ENCODE data around the gene NME8.

Gene NME8

GRCh38 chr7:37901890-37902524 lies 53.6 kb downstream of the NME8 start:
- DNase-seq = no peak

GRCh38 chr7:37908221-37908788 lies 59.9 kb downstream of the NME8 start:
- DNase-seq = peak; percentile 53

GRCh38 chr7:37912756-37913155 lies 64.4 kb downstream of the NME8 start:
- no peak for DNase-seq

- DNase-seq = no peak
Measured at GRCh38 chr7:37915438-37915837, 67.0 kb downstream of the NME8 start.

- DNase-seq = no peak
Measured at GRCh38 chr7:37916017-37916672, 67.7 kb downstream of the NME8 start.

GRCh38 chr7:37916673-37917660 lies 68.6 kb downstream of the NME8 start, which contains the start of gene SFRP4:
Gene SFRP4, minus strand, starts transcription at chr7:37916817. Its CDS starts 280 bp downstream, at chr7:37916537.
- DNase-seq = no peak

- DNase-seq = no peak
Measured at GRCh38 chr7:37918526-37918925, 70.1 kb downstream of the NME8 start.

GRCh38 chr7:37920305-37920848 lies 72.0 kb downstream of the NME8 start, which contains the start of gene EPDR1:
Gene EPDR1, plus strand, starts transcription at chr7:37920640. Its CDS starts 300 bp downstream, at chr7:37920940.
- DNase-seq = peak; percentile 34

GRCh38 chr7:37920849-37921805 lies 72.7 kb downstream of the NME8 start:
- DNase-seq = no peak

- DNase-seq = no peak
Measured at GRCh38 chr7:37921876-37922275, 73.5 kb downstream of the NME8 start.

- DNase-seq = no peak
Measured at GRCh38 chr7:37923996-37924395, 75.6 kb downstream of the NME8 start.

- DNase-seq = no peak
Measured at GRCh38 chr7:37924491-37925041, 76.2 kb downstream of the NME8 start.

- DNase-seq = no peak
Measured at GRCh38 chr7:37925620-37926019, 77.2 kb downstream of the NME8 start.

- no peak for DNase-seq
Measured at GRCh38 chr7:37927773-37928444, 79.5 kb downstream of the NME8 start.

GRCh38 chr7:37928878-37929277 lies 80.5 kb downstream of the NME8 start:
- DNase-seq = no peak

GRCh38 chr7:37930226-37930948 lies 82.0 kb downstream of the NME8 start:
- no peak for DNase-seq

- no peak for DNase-seq
Measured at GRCh38 chr7:37932543-37932942, 84.1 kb downstream of the NME8 start.

- DNase-seq = no peak
Measured at GRCh38 chr7:37933018-37933566, 84.7 kb downstream of the NME8 start.

GRCh38 chr7:37942934-37943610 lies 94.7 kb downstream of the NME8 start:
- no peak for DNase-seq

Measured in GOT3 (cell line).